Transverse colon (tissue), 3 donors: ENCODE results near the gene S100PBP.

Experiments
- EP300 ChIP-seq: sonication (generic); formaldehyde crosslinking; IDR thresholded peaks from one replicate; pipeline ENCODE4 v1.6.1; 2017; ENCODE audit warnings: antibody characterized with exemption, low read depth
- POLR2A ChIP-seq: fragments of 450-650 bp; IDR thresholded peaks from one replicate; pipeline ENCODE4 v1.6.1; 2016; ENCODE audit warnings: antibody characterized with exemption, mild to moderate bottlenecking, moderate library complexity
- TF ChIP-seq, protein P1 (sequence below), 5 experiments: fragments of 200-600 bp in 3 of 5; fragments of 450-650 bp in 2 of 5; sonication (generic) in 3 of 5; IDR thresholded peaks; 1 replicate in 2 of 5; 2 replicates in 3 of 5; pipeline ENCODE4 v1.5.1; 2016 to 2017; ENCODE audit warnings: antibody characterized with exemption in 5 of 5, inconsistent platforms in 3 of 5, mild to moderate bottlenecking in 2 of 5, moderate library complexity in 1 of 5

DNA sequence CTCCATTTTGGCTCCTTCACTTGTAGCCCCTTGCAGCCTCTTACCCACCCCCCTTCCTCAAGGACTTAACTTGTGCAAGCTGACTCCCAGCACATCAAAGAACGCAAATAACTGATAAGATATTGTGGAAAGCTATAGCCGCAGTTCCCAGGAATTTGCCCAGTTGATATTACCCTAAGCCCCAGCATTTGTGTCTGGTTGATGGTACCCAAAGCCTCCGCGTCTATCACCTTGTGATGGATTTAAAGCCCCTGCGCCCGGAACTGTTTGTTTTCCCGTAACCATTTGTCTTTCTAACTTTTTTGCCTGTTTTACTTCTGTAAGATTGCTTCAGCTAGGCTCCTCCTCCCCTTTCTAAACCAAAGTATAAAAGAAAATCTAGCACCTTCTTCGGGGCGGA lies 6.2 kb upstream of the S100PBP start:
- TF ChIP-seq, protein P1, sequence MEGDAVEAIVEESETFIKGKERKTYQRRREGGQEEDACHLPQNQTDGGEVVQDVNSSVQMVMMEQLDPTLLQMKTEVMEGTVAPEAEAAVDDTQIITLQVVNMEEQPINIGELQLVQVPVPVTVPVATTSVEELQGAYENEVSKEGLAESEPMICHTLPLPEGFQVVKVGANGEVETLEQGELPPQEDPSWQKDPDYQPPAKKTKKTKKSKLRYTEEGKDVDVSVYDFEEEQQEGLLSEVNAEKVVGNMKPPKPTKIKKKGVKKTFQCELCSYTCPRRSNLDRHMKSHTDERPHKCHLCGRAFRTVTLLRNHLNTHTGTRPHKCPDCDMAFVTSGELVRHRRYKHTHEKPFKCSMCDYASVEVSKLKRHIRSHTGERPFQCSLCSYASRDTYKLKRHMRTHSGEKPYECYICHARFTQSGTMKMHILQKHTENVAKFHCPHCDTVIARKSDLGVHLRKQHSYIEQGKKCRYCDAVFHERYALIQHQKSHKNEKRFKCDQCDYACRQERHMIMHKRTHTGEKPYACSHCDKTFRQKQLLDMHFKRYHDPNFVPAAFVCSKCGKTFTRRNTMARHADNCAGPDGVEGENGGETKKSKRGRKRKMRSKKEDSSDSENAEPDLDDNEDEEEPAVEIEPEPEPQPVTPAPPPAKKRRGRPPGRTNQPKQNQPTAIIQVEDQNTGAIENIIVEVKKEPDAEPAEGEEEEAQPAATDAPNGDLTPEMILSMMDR (IDR thresholded peaks at IDR 0.05) = no peak
- TF ChIP-seq POLR2A = no peak
- TF ChIP-seq EP300 = no peak
